HUES6 (cell line): ENCODE data around the gene HEMK1.

Experiments used
- H3K27ac ChIP-seq: 2 replicates; pipeline ENCODE4 v1.7.0; 2013; ENCODE audit warnings: low read depth, mild to moderate bottlenecking, low read length, inconsistent platforms
- H3K27me3 ChIP-seq: 2 replicates; pipeline ENCODE4 v1.6.1; 2013; ENCODE audit warnings: low read length; ENCODE audit not compliant: control insufficient read depth, insufficient read depth
- H3K36me3 ChIP-seq: 2 replicates; pipeline ENCODE4 v1.6.1; 2013; ENCODE audit warnings: low read length; ENCODE audit not compliant: control insufficient read depth, insufficient read depth
- H3K4me1 ChIP-seq: 2 replicates; pipeline ENCODE4 v1.6.1; 2013; ENCODE audit warnings: low read length; ENCODE audit not compliant: control insufficient read depth, insufficient read depth
- H3K4me3 ChIP-seq: 2 replicates; pipeline ENCODE4 v1.5.1; 2013; ENCODE audit warnings: low read depth, low read length
- H3K9ac ChIP-seq: one replicate; pipeline ENCODE4 v1.6.1; 2013; ENCODE audit warnings: mild to moderate bottlenecking, low read length
- H3K9me3 ChIP-seq: 2 replicates; pipeline ENCODE4 v1.6.1; 2013; ENCODE audit warnings: low read depth, low read length; ENCODE audit not compliant: control insufficient read depth, insufficient read depth

Gene HEMK1

GRCh38 chr3:50568947-50569749 lies at the start of gene HEMK1:
HEMK1 (plus strand) TSS chr3:50569522; CDS start chr3:50571105, 1,583 bp downstream.
- Histone ChIP-seq H3K4me1 (peaks cover 7% of the 10 kb centered on the region; the same call in 1 of the 2 replicates), H3K9ac (peak within 1 kb of the TSS; percentile 84), H3K9me3 (no peaks in the 10 kb centered on the region), H3K27me3 (peaks cover 13% of the 10 kb centered on the region), H3K36me3 (peaks cover 7% of the 10 kb centered on the region; the same call in 1 of the 2 replicates), H3K4me3 (peak within 1 kb of the TSS; percentile 97), H3K27ac (peak within 1 kb of the TSS; percentile 68; the same call in 1 of the 2 replicates)

GRCh38 chr3:50520849-50521248 lies 48.5 kb upstream of the HEMK1 start:
- no peaks in the 10 kb centered on the region for H3K27me3 ChIP-seq
- H3K4me3 ChIP-seq = peak overlapping the region; percentile 29; the same call in 1 of the 2 replicates
- peak overlapping the region; percentile 89; the same call in 1 of the 2 replicates for H3K27ac ChIP-seq
- no peaks in the 10 kb centered on the region for H3K36me3 ChIP-seq
- peaks cover 74% of the 10 kb centered on the region for H3K4me1 ChIP-seq
- H3K9ac ChIP-seq = peak overlapping the region; percentile 86
- no peaks in the 10 kb centered on the region for H3K9me3 ChIP-seq

- no peak overlapping the region for H3K4me3 ChIP-seq
- H3K36me3 ChIP-seq = no peaks in the 10 kb centered on the region
- peak overlapping the region; percentile 86 for H3K9ac ChIP-seq
- no peaks in the 10 kb centered on the region for H3K9me3 ChIP-seq
- no peaks in the 10 kb centered on the region for H3K27me3 ChIP-seq
- H3K4me1 ChIP-seq = peaks cover 72% of the 10 kb centered on the region
- peak overlapping the region; percentile 89; the same call in 1 of the 2 replicates for H3K27ac ChIP-seq
Measured at GRCh38 chr3:50521572-50521971, 47.8 kb upstream of the HEMK1 start.

- Histone ChIP-seq H3K9me3 (no peaks in the 10 kb centered on the region), H3K36me3 (no peaks in the 10 kb centered on the region), H3K4me3 (no peak overlapping the region), H3K27me3 (no peaks in the 10 kb centered on the region), H3K27ac (no peak overlapping the region), H3K9ac (no peak overlapping the region), H3K4me1 (peaks cover 55% of the 10 kb centered on the region)
Measured at GRCh38 chr3:50523279-50523811, 46.0 kb upstream of the HEMK1 start.

GRCh38 chr3:50524746-50525145 lies 44.6 kb upstream of the HEMK1 start:
- Histone ChIP-seq H3K36me3 (no peaks in the 10 kb centered on the region), H3K4me1 (peaks cover 45% of the 10 kb centered on the region), H3K9ac (no peak overlapping the region), H3K4me3 (no peak overlapping the region), H3K27ac (no peak overlapping the region), H3K27me3 (peaks cover under 1% of the 10 kb centered on the region), H3K9me3 (no peaks in the 10 kb centered on the region)

GRCh38 chr3:50525191-50525910 lies 44.0 kb upstream of the HEMK1 start:
- no peaks in the 10 kb centered on the region for H3K36me3 ChIP-seq
- no peak overlapping the region for H3K9ac ChIP-seq
- no peak overlapping the region for H3K4me3 ChIP-seq
- peaks cover 6% of the 10 kb centered on the region for H3K27me3 ChIP-seq
- H3K9me3 ChIP-seq = no peaks in the 10 kb centered on the region
- H3K4me1 ChIP-seq = peaks cover 49% of the 10 kb centered on the region
- no peak overlapping the region for H3K27ac ChIP-seq

GRCh38 chr3:50525987-50526386 lies 43.3 kb upstream of the HEMK1 start:
- Histone ChIP-seq H3K4me1 (peaks cover 49% of the 10 kb centered on the region), H3K9me3 (no peaks in the 10 kb centered on the region), H3K4me3 (no peak overlapping the region), H3K27me3 (peaks cover 11% of the 10 kb centered on the region), H3K27ac (no peak overlapping the region), H3K9ac (no peak overlapping the region), H3K36me3 (no peaks in the 10 kb centered on the region)

GRCh38 chr3:50530001-50530970 lies 39.0 kb upstream of the HEMK1 start:
- Histone ChIP-seq H3K27me3 (peaks cover 27% of the 10 kb centered on the region), H3K27ac (no peak overlapping the region), H3K36me3 (no peaks in the 10 kb centered on the region), H3K9ac (no peak overlapping the region), H3K9me3 (no peaks in the 10 kb centered on the region), H3K4me1 (peaks cover 36% of the 10 kb centered on the region), H3K4me3 (peak overlapping the region; percentile 43)

GRCh38 chr3:50531201-50531600 lies 38.1 kb upstream of the HEMK1 start:
- Histone ChIP-seq H3K27me3 (peaks cover 27% of the 10 kb centered on the region), H3K9me3 (no peaks in the 10 kb centered on the region), H3K27ac (no peak overlapping the region), H3K9ac (no peak overlapping the region), H3K4me1 (peaks cover 29% of the 10 kb centered on the region), H3K36me3 (no peaks in the 10 kb centered on the region), H3K4me3 (no peak overlapping the region)

GRCh38 chr3:50532062-50532705 lies 37.1 kb upstream of the HEMK1 start:
- Histone ChIP-seq H3K27ac (no peak overlapping the region), H3K36me3 (no peaks in the 10 kb centered on the region), H3K27me3 (peaks cover 27% of the 10 kb centered on the region), H3K4me3 (no peak overlapping the region), H3K4me1 (peaks cover 27% of the 10 kb centered on the region), H3K9me3 (no peaks in the 10 kb centered on the region), H3K9ac (no peak overlapping the region)
